PC-3 (cell line): Measurements from ENCODE around the gene SMAP1.

ENCODE experiments used
- CTCF ChIP-seq: fragments of 300-600 bp; sonication (generic); conservative IDR thresholded peaks from 2 replicates; pipeline ENCODE4 v1.5.1; 2017; ENCODE audit warnings: antibody characterized with exemption, low read depth, mild to moderate bottlenecking, low read length
- EZH2 ChIP-seq: fragments of 300-600 bp; sonication (generic); IDR thresholded peaks from one replicate; pipeline ENCODE4 v1.6.1; 2017; ENCODE audit warnings: antibody characterized with exemption, mild to moderate bottlenecking, low read length; ENCODE audit not compliant: unreplicated experiment

GRCh38 chr6:70725817-70726415, 58.2 kb downstream of the SMAP1 start:
- TF ChIP-seq CTCF (no peak), EZH2 (no peak)
